ENCODE results near the gene PBX3. TPM values are rescaled to one million over a fixed set of nuclear protein-coding genes. Genes with fewer than 3 reads are reported as not detected.

PBX3 gene
- total and polyA plus RNA-seq, 9 of the 15 experiments (the other 6 are each of a cell fraction or from before 2014, with no cell fraction given) = 0.14 to 5.8 (median 0.92) TPM

DNA sequence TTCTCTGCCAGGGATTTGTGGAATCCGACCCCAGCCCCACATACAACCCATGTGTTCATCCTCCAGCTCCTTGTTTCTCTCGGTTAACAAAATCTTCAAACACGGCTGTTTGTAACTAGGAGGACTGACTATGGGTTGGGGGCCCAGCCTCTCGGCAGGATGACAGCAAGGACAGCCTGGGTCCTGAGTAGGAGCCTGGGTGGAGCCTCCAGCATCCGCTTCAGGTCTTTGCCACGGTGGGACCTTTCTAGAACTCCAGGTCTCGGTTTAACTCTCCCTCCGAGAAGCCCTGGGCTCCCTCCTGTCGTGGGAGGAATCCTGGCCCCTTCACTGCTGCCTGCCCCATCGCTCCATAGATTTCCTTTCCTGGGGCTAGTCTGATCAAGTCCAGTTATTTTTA is 248.5 kb downstream of the PBX3 start:
- Histone ChIP-seq H2AFZ (ENCODE audit: low read depth, low read length) (no peak overlapping the region), H3K9me1 (ENCODE audit: control insufficient read depth, insufficient read depth, low read length) (no peaks in the 10 kb centered on the region), H3K9me3 (replicated peaks; ENCODE audit: control insufficient read depth, insufficient read depth, low read depth, low read length) (no peaks in the 10 kb centered on the region), H3K4me3 (no peak overlapping the region), H3K27me3 (ENCODE audit: control insufficient read depth in 2 of 2, insufficient read depth in 2 of 2, low read length in 2 of 2) (peaks cover 5 to 53% of the 10 kb centered on the region in 2 experiments; a peak in 4 of 5 replicates), H3K4me2 (ENCODE audit: insufficient read depth, low read length) (no peak overlapping the region), H3K4me1 (replicated peaks in 1 of 2; ENCODE audit: control insufficient read depth in 2 of 2, insufficient read depth in 2 of 2, low read length in 2 of 2) (no peaks in the 10 kb centered on the region), H3K79me2 (ENCODE audit: control insufficient read depth, insufficient read depth, low read length) (no peaks in the 10 kb centered on the region), H3K9ac (ENCODE audit: insufficient read depth in 1 of 2, low read depth in 2 of 2, low read length in 2 of 2) (no peak overlapping the region), H4K20me1 (replicated peaks; ENCODE audit: control insufficient read depth, insufficient read depth, low read length) (no peaks in the 10 kb centered on the region), H3K27ac (ENCODE audit: extremely low read depth, low read depth, low read length) (no peak overlapping the region), H3K36me3 (ENCODE audit: control insufficient read depth, insufficient read depth, low read length) (no peaks in the 10 kb centered on the region)
- ChIA-PET POLR2A (no interaction called here), CTCF (ENCODE audit: low intra/inter-chr PET ratio) (no interaction called here)
- intact Hi-C loops (cut with micrococcal nuclease) = no loop called here
- WGBS (ENCODE audit: insufficient coverage, low coverage, missing lambda C conversion rate) = 1% methylated on average over 10 of the region's 10 CpGs
- ATAC-seq (no peak), FAIRE-seq (no peak), DNase-seq (ENCODE audit: extremely low read depth in 1 of 4, low spot score in 3 of 4) (no peak)
- in situ Hi-C loops (cut with MboI) = no loop called here
- BruUV-seq (replicated peaks) = no TSS peak
- TF ChIP-seq ARID3B (CRISPR knock-in tag; IDR thresholded peaks at IDR 0.05; ENCODE audit: borderline replicate concordance) (no peak), ZNF609 (CRISPR knock-in tag; IDR thresholded peaks at IDR 0.05; ENCODE audit: borderline replicate concordance) (no peak), POLR3A (IDR thresholded peaks at IDR 0.05; ENCODE audit: borderline replicate concordance, extremely low read depth, insufficient read depth, insufficient read length) (no peak), CBX1 (IDR thresholded peaks at IDR 0.05; ENCODE audit: low read depth) (no peak), ZBTB7A (IDR thresholded peaks at IDR 0.05; ENCODE audit: borderline replicate concordance, control insufficient read depth, low read depth, low read length) (no peak), ZNF124 (CRISPR knock-in tag; IDR thresholded peaks at IDR 0.05) (no peak), ZNF274 (IDR thresholded peaks at IDR 0.05; ENCODE audit: borderline replicate concordance, low read depth, low read length) (no peak), EP300 (IDR thresholded peaks at IDR 0.05; ENCODE audit: low read length) (no peak), NKRF (IDR thresholded peaks at IDR 0.05; ENCODE audit: borderline replicate concordance) (no peak), KLF1 (tag; IDR thresholded peaks at IDR 0.05) (no peak)
- TF ChIP-seq, protein P1, sequence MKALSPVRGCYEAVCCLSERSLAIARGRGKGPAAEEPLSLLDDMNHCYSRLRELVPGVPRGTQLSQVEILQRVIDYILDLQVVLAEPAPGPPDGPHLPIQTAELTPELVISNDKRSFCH (CRISPR knock-in tag; IDR thresholded peaks at IDR 0.05) = no peak
- TF ChIP-seq, protein P1 (tag; IDR thresholded peaks at IDR 0.05) = no peak
